Fibroblast of skin of back (primary cell): ENCODE measurements around the gene SEC23A.
"Not testable (repeated sequence)": the region's sequence is repeated elsewhere in the genome, so short reads cannot be mapped to it uniquely, and the experiment has no call there.

Experiments used
- DNase-seq: peaks from one replicate; pipeline ENCODE4 v3.0.0-alpha.2; 2013

The SEC23A gene

DNA sequence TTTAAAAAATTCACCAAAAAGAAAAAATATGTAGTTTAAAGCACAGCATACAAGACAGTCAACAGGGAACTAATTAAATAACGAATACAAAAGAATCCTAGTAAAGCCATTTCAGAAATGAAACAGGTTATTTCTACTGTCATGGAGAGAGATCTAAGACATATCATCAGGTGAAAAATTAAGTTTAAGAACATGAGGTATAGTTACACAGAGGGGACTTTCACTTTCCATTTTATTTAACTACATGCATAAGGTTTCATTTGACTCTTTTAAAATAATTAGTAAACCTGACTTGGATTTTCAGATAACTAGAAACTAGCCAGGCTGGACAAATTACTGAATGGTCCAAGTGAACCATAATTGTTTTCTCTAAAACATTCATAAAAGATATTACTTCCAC is 11.3 kb downstream of the SEC23A start:
- DNase-seq: no peak

DNA sequence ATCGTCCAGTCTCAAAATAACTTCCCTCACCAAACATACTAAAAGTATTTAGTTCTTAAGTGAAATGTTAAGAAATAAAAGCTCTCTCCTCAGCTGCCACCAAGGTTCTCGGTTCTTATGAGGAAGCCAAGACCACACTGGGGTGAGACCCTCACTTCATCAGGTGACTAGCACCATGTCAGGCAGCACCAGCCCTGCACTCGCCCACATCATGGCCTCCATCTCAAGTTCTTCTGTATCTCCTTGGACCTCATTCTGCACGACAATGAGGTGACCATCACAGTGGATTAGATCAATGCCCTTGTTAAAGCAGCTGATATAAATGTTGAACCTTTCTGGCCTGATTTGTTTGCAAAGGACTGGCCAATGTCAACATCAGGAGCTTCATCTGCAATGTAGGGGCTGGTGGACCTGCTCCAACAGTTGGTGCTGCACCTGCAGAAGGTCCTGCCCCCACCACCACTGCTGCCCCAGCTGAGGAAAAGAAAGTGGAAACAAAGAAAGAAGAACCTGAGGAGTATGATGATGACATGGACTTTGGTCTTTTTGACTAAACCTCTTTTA is 12.4 kb downstream of the SEC23A start:
- no peak for DNase-seq

DNA sequence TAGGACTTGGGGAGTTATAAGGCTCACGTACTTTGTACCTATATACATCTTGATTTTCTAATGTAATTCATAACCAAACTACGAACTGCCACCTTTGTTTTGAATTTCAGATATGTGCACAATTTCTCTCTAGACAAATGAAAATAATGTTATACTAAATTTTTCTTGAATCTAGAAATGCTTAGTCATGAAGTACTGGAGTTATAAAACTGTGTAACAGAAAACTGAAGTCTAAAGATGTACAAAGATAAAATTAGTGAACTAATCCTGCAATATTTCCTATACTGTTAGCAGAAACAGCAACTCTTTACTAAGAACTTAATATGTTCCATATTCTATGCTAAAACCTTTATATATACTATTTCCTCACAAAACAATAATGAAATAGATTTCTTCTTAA is 15.5 kb downstream of the SEC23A start:
- DNase-seq: no peak

DNA sequence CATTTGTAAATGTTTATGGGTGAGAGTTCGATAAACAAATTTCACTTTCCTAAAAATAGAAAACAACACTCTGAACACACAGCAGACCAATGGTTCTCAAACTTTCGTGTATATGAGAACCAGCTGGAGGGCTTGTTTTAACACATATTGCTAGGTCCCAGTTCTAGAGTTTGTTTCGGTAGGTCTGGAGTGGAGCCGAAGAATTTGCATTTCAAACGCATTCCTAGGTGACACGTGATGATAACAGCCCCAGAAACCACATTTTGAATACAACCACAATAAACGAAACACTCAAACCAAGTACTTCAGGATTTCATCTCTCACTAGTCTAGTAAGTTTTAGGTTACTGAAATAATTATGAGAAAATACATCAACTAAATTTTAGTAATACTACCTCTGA is 17.1 kb downstream of the SEC23A start:
- no peak for DNase-seq

DNA sequence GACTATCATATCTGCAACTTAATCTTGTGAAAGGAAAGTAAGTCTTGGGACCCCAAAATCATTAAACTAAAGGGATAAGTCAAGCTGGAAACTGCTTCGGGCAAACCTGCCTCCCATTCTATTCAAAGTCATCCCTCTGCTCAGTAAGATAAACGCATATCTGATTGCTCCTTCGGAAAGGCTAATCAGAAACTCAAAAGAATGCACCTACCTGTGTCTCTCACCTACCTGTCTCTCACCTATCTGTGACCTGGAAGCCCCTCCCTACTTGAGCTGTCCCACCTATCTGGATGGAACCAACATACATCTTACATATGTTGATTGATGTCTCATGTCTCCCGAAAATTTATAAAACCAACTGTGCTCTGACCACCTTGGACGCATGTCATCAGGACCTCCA is 19.9 kb downstream of the SEC23A start:
- DNase-seq: no peak

DNA sequence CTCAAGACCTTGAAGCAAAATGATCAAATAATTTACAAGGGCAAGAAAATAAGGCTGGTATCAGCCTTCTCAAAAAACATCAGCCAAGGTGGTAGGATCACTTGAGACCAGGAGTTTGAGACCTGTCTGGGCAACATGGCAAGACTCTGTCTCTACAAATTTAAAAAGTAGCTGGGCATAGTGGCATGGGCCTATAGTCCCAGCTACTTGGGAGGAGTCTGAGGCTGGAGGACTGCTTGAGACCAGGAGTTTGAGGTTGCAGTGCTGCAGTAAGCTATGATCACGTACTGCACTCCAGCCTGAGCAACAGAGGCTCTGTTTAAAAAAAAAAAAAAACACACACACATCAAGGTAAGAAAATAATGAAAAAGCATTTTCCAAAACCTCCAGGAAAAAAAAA is 22.1 kb downstream of the SEC23A start:
- no peak for DNase-seq

DNA sequence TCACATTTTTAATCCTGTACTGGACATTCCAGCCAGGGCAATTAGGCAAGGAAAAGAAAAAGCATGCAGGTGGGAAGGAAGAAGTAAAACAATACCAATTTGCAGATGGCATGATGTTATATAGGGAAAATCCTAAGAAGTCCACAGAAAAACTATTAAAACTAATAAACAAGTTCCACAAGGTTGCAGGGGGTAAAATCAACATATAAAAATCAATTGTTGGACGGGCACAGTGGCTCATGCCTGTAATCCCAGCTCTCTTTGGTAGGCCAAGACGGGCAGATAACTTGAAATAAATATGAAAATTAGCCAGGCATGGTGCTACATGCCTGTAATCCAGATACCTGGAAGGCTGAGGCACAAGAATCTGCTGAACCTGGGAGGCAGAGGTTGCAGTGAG is 31.9 kb downstream of the SEC23A start:
- DNase-seq: no peak

DNA sequence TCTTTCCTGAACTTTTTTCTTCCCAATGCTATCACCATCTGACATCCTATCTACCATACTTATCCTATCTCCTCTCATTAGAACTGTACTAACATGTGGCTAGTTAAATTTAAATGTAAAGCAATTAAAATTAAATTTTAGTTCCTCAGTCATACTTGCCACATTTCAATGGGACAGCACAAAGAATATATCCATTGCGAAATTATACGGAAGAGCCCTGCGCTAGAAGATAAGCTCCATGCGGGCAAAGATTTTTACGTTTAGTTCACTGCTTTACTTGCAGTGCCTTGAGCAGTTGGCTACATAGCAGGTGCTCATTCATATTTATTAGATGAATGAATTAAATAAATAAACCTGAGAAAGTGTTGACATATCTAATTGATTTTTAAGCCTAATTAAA is 33.1 kb downstream of the SEC23A start:
- DNase-seq: no peak

DNA sequence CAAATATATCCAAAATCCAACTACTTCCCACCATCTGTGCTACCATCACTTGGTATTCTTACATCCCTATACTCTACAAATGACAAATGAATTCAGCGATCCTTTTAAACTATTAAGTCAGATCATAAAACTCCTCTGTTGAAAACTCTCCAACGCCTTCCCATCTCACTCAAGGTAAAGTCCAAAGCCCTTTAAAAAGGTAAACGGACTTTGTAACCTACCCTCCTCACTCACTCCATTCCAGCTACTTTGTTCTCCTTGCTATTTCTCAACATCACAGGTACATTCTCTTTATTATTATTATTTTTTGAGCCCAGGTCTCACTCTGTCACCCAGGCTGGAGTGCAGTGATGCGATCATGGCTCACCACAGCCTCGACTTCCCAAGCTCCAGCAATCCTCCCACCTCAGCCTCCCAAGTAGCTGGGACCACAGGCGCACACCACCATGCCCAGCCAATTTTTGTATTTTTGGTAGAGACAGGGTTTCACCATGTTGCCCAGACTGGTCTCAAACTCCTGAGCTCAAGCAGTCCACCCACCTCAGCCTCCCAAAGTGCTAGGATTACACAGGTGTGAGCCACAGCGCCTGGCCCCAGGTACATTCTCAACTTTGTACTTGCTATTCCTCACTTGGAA is 33.7 kb downstream of the SEC23A start:
- DNase-seq: not testable (repeated sequence)

DNA sequence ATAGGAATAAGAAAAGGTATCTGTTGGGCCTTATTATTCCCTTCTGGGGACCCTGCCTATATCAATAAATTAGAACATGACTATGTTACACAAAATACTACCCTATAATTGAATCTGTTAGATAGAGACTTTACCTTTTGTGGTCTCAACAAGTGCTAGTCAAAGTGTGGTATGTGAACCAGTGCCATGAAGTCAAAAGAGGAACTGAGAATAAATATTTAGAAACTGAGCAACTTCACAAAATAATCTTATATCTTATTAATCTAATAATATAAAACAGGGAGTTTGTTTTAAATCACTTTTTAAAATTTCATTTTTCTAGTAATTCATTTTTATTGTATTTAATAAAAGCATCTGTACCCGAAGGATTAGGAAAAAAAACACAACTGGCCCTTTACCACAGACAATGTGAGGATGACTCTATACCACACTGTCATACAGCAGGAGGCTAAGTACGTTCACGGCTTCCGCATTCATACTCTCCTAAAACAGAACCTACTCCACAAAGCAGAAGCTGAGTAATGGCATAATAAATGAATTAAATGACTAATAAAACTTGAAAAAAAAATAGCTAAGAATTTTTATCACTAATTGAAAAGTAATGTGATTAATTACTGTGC is 42.1 kb downstream of the SEC23A start:
- no peak for DNase-seq

DNA sequence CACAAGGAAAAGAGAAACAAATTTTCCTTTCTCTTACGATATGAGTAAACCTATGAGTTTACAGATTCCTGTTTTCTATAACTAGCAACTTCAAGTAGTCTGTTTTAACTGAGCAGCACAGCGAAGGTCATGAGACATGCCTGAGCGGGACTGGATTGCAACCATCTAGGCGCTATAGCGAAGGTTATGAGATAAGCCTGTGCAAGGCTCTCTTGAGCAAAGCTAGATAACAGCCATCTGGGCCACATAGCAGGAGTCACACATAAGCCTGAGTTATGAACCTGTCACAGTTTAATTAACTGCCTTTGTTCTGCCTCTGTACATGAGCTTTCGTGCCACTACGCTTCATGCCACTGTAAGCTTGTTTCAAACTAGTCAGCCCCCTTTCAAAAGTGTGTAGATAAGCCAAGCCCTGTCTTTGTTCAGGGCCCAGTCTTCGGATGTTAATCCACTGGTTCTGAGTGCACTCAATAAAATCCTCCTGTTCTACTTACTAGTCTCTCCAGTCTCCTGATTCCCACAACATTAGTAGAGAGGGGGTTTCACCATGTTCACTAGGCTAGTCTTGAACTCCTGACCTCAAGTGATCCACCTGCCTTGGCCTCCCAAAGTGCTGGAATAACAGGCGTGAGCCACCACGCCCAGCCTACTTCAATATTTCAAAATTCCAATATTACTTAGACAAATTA is 47.1 kb downstream of the SEC23A start:
- no peak for DNase-seq

DNA sequence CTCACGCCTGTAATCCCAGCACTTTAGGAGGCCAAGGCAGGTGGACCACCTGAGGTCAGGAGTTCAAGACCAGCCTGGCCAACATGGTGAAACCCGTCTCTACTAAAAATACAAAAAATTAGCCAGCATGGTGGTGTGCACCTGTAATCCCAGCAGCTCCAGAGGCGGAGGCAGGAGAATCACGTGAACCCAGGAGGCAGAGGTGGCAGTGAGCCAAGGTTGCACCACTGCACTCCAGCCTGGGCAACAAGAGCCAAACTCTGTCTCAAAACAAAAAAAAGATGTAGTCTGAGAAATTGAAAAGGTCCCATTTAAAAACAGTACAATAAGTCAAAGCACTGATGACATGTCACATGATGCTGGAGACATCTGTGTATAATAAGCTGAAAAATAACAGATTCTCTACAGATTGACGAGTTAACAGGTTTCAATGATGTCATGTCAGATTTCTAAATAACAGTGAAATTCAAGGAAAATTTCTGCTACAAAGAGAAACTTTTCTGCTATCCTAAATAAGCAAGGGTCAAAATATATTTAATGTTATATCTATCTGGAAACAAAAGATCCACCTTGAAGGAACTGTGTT is 50.1 kb downstream of the SEC23A start:
- DNase-seq: not testable (repeated sequence)

DNA sequence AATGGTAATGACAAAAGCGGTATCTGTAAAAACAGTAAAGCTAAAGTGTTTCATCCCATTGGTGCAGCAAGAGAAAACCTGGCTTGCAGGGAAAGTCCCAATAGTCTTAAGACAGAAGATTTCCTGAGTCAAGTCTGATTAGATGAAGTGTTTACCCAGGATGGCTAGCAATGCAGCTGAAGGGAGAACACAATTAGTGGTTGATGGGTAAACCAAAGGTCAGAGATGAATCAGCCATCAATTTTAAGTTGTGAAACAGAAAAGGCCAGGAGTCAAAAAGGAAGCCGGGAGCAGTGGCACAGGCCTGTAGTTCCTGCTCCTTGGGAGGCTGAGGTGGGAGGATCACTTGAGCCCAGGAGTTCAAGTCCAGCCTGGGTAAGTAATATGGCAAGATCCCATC is 52.6 kb downstream of the SEC23A start:
- peak; percentile 13 for DNase-seq

DNA sequence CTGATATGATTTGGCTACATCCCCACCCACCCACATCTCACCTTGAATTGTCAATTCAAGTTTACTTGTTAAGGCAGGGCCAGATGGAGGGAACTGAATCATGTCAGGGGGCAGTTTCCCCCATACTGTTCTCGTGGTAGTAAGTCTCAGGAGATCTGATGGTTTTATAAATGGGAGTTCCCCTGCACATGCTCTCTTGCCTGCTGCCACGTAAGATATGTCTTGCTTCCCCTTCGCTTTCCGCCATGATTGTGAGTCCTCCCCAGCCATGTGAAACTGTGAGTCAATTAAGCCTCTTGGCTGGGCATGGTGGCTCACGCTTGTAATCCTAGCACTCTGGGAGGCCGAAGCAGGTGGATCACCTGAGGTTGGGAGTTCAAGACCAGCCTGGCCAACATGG is 57.1 kb downstream of the SEC23A start:
- DNase-seq: not testable (repeated sequence)

DNA sequence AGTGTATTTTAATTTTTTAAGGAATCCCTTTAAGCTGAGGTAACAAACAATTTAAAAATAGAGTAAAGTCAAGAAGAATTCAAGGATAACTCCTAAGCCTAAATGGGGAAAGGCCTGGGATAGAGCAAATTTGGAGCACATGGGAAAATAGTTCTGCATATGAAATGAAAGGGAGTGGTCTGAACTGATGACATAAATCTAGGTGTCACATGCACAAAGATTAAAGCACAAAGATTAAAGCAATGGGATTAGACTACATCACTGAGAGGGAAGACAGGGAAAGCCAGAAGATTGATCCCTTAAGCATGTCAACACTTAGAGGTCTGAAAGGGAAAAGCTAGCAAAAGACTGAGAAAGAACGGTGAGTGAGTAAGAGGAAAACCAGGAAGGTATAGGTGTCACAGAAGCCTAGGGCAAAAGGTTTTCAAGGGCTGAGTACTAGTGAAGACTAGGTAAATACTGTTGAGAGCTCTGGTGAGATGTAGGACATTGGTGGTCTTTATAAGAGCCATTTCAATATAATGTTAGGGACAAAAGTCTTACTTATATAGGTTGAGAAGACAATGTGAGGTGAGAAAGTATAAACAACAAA is 59.6 kb downstream of the SEC23A start:
- no peak for DNase-seq

DNA sequence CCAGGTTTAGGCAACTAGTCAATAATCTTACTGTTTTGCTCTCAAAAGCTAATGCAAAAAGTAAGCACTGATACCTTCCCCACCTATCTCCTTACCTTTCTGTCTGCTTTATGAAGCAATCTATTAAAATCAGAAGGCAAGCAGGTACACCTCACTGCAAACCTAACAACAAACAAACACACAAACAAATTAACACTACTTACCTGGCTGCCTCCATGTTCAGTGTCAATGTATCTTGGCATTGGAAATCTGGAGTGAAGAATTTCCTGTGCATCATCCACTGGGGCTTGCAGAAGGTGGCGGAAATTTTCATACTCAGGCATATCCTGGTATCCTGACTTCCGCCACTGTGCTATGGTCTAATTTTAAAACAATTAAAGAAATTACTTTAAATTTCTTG is 62.5 kb downstream of the SEC23A start:
- no peak for DNase-seq

DNA sequence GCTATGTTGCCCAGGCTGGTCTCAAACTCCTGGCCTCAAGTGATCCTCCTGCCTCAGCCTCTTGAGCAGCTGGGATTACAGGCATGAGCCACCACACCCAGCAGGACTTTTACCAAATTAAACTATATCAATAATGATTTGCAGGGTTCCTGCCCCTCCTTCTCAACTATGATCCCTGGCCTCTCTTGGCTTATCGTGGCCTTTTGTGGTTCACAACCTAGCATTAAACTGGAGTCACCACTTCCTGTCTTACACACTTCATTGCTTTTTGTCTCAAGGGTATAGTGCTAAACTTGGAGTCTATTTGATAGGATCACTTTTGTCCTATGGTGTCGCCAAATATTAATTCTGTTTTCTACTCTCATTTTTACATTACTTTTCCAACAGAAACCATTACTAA is 64.5 kb downstream of the SEC23A start:
- DNase-seq: no peak

DNA sequence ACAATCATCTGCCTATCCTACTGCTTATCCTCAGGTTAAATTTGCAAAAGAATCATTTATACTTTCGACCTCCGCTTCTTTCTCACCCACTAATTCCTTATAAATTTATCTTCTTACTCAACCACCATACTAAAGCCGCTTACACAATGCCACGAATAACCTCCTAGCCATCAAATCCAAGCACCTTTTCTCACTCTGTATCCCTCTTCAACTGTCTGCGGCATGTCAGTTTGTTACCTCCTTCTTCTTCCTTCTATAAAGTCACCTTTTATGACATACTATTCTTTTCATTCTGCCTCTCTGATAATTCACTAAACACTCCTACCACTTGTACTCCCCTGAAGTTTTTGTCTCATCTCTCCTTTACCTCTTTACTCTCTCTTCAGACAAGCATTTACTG is 66.3 kb downstream of the SEC23A start:
- DNase-seq: no peak

DNA sequence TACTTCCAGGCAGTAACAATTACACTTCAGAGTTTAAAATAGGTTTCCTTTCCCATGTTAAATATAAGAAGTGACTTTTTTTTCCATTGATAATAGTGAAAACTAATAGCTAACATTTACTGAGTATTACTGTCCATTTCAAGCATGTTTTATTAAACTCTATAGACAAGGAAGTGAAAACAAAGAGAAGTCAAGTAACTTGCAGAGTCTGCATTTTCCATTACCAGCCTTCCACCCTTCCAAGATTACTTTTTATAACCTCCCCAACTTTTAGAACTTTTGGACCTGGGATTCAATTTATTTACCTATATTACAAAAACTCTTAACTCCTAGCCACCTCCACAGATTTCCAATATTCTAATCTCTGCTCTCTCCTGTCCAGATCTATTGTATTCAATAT is 67.7 kb downstream of the SEC23A start:
- DNase-seq: no peak

DNA sequence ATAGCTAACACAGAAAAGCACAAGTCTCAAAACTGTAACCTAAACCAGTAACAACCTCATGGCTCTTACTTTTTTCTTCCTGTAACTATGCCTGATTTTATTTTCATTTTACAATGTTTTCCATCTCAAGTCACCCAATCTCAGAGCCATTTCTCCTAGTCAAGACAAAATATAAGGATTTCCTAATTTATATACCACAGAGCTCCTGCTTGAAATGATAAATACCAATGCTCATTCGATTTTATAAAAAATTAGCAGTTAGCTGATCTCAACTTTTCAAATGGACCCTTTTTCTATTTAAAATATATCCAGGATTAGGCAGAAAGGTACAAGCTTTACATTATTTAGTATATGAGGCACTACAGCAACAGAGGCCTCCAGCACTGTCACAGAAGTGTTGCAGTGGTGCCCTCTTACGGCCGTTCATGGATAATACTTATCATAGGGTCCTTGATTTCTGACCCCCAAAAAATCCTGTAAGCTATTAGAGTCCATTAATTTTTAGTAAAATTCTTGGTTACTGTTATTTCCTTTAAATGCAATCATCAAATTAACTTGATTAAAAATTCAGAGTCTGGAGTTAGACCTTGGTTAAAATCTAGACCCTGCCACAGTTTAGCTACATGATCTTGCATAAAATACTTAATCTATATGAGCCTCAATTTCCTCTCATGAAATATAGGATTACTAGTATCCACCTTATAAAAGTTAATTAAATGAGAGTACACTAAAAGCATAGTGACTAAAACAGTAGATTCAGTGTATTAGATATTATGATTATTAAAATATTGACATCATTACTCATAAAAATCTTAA is 68.3 kb downstream of the SEC23A start:
- DNase-seq: peak; percentile 22

DNA sequence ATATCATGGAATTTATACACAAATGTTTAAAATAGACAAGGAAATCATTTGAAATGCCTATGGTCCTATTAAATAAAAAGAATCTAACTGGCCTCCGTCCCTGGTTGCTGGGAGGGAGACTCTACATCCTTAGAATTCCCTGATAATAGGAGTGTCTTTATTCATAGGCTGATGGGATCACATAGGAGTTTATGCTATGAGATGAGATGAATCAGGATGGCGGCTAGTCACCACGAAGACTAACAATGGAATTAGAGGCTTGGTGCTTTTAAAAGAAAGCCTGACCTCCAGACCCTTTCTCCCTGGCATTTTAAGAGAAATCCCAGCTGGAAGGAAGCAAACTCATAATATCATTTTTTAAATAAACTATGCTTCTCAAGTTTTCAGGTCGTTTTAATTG is 69.7 kb downstream of the SEC23A start:
- peak; percentile 61 for DNase-seq

DNA sequence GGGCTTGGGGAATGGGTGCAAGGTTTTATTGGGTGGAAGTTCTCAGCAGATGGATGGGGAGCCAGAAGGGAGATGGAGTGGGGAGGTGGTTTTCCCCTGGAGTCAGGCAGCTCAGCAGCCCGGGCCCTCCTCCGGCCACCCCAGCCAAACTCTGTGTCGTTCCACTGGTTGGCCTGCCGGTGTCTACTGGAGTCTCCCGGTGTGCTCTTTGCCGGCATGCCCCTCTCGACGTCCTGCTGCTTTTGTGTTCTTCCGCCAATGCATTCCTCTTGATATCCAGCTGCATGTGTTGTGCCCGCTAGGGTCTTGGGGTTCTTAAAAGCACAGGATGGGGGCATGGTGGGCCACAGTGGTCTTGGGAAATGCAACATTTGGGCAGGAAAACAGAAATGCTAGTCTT is 72.8 kb downstream of the SEC23A start:
- no peak for DNase-seq
